ENCODE measurements around the gene TRIB2.

DNA sequence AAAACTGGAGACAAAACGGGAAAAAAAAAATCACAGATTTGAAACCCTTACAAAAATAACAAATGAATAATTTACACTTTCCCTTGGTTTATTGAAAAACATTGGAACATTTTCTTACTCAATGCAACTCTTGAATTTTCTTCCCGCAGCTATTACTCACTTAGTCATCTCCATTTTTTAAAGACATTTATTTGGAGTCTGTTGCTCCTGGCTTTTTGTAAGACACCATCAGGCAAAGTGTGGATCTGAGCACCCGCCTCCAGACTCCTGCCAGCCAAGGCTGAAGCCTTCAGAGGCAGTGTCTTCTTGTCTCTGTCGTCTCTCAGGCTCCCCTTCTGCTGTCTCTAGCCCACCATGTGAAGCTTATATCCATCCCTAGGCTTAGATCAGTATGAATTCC lies 46.2 kb downstream of the TRIB2 start:
- TF ChIP-seq CREB1 (IDR thresholded peaks at IDR 0.05) (no peak), CREB1 (CRISPR knock-in tag; IDR thresholded peaks at IDR 0.05) (no peak), CEBPB (tag; IDR thresholded peaks at IDR 0.05) (no peak)
